ENCODE data around the gene TCIRG1.

The TCIRG1 gene

DNA sequence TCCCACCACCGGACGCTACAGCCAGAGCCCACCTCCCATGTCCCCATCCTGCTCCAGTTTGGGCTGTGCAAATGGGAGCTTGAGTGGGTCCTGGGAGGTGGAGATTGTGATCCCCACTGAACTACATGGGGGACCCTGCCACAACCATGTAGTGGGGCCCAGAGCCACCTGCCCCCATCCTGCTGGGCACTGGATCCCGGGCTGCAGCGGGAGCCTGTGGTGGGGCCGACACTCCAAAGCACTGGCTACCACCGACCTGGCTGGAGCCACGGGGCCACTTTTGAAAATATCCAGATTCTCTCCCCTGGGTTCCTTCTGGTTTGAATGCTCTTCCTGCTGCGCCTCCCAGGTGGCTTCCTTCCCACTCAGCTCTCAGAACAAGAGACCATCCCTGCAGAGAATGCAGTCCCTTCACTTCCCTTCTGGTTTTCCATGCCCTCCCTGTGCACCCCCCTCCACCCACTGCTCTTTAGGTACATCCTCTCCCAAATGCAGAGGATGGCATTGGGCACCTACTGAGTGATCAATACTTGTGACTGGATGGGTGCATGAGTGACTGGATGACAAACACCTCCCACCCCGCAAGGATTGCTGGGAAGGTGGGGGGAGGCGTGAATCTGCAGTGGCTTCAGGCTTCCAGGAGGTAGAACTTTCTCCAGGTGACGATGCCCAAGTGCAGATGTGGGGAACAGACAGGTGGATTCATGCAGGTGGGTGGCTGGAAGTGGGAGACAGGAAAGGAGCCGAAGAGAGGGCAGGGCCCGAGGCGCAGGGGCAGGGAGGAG, 34.1 kb upstream of the TCIRG1 start:
- DNase-seq: no peak

DNA sequence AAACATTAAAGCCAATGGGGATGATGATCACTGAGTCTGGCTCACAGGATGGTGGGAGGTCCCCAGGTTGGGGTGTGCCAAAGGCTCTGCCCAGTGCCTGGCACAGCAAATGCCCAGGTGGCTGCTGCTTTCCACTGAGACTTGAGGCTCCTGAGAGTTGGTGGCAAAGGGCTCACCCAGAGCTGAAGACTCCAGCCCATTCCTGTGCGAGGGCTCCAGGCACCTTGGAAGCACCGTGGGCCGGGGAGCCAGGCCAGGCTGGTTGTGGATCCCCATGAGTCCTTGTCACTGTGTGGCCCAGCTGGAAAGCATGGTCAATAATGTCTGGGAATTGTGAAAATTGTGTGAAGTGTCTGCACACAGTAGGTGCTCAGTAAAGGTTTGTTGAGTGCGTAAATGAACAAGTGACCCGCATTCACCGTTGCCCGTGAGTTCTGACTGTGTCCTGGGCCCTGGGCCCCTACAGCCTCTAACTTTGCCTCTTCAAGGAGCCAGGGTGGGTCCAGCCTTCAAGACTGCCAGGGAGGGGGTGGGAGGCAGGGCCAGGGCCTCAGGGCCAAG, 32.1 kb upstream of the TCIRG1 start:
- no peak for DNase-seq

DNA sequence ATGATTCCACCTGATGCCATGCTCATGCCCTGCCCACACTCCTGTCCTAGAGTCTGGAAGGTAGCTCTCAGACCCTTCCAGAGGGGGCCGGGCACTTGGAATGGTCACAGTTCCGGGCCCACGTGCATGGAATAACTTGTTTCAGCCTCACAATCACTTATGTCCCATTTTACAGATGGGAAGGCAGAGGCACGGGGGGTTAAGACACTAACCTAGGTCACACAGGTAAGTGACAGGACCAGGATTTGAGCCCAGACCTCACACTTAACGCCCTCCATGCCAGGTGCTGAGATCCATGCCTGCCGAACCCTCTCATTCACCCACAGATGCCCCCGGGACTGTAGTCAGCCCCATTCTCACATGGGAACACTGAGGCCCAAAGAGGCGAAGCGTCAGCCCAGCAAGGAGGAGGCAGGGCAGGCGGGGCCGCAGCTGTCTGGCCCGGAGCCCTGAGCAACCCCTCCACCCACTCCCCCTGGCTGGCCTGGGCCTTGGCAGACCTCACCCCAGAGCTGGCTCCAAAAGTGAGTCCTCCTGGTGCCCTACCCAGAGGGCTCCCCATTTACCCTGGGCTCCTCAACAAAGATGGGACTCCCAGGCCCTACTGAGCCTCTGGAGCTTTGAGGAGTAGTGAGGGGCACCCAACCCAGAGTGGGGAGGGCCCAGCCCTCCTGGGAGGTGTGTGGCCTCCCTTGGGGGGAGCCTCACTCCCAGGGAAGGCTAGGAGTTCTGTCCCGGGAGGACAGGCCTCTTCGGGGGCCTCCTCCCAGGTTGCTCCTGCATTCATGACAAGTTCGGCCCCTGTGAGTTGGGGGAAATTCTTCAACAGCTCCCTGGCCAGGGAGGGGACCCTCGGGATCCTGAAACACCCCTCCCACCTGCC, 31.1 kb upstream of the TCIRG1 start:
- DNase-seq: no peak

DNA sequence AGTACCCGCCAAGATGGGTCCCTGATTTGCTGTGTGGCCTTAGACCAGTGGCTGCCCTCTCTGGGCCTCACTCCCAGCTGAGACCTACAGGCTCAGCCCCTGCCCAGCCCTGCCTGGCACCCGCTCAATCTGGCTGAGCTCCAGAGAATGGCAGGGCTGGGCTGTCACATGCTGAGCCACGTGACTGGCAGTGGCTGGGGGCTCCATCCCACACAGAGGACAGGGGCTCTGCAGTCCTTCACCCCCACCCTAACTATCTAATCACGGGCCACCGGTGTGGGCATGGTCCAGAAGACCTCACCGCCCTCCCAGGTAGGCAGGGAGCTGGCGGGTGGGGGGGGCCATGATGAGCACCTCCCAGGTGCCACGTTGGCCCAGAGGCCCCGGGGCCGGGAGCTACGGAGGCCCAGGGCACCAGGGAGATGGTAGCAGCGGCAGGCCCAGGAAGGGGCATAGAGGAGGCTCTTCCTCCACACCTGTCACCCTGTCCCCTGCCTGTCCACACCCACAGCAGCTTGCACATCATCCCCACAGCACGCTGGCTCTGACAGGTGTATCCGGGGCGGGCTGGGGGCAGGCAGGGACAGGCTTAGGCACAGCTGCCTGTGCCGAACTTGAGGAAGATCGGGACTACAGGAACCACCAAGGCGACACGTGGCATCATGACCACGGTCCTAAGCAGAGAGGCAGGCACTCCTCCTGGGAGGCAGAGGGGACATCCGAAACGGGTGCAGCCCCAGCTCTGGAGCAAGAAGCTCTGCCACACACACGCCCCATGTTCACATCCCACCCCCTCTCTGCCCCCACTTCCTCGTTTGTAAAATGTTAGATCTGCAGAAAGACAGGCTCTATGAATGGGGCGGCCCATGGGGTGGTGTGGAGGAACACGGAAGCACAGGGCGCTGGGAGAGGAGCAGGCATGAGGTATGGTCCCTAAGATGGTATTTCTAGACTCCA, 30.2 kb upstream of the TCIRG1 start:
- peak; percentile 67 for DNase-seq

DNA sequence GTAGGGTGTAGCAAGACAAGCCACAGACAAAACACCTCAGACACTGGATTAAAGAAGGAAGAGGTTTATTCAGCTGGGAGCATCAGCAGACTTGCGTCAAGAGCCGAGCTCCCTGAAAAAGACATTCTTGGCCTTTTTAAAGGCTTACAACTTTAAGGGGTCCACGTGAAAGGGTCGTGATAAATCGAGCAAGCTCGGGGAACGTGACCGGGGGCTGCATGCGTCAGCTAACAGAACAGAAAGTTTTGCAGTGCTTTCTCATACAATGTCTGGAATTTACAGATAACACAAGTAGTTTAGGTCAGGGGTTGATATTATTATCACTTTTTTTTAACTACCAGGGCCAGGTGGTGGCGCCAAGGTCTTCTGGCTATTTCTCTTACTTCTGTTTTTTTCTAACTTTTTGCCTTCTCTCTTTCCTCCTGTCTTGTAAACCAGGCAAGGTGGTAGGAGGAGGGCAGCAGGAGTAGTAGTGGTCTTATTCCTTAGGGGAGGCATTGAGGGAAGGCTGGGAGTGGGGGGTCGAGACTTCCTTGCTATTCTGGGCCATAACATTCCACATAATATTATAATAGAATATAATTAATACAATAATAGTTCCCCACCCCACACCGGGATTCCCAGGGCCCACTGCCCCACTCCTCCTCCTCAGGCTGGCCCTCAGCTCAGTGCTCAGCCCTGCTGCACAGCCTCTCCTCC, 29.3 kb upstream of the TCIRG1 start:
- no peak for DNase-seq

DNA sequence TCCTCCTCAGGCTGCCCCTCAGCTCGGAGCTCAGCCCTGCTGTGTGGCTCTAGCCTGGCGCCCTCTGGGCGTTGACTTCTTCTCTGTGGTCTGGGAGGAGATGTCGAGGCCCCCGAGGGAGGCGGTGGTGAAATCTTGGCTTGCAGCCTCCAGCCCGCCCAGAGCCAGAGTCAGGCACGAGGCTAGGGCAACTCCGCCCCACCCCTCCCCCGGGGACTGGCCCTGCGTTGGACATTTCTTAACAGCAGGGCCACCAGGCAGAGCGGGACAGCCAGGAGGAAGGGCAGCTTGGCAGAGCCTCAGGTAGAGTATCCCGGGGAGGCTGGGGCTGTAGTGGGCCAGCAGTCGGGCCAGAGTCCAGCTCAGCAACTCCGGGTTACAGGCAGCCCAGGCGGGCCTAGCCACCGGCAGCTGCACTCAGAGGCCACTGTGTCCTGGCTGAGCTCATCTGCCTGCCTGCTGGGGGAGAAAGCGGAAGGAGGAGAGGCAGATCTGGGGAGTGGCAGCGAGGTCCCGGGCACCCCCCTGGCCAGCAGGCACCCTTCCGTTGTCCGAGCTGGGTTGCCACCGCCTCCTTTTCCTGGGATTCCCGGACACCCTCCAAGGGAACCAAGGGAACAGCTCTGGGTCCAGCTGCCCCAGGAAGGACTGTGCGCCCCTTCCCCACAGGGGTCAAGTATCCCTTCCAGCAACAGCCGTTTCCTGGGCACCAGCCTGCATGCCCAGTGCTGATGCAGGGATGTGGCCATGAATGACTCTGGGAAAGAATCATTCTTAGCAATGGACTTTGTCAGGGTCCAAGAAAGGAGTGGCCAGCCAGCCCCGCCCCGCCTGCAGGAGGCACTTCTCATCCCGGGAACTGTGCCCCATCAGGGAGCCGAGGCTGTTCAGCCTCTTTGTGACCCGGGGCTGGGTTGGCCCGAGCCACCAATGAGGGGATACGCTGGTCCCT, 28.5 kb upstream of the TCIRG1 start, which contains the start of gene ALDH3B1:
TSS of gene ALDH3B1 (plus strand) at position 238 of the 952 bp plus-strand sequence. CDS start 4,971 bp downstream, outside the sequence.
- DNase-seq: no peak

DNA sequence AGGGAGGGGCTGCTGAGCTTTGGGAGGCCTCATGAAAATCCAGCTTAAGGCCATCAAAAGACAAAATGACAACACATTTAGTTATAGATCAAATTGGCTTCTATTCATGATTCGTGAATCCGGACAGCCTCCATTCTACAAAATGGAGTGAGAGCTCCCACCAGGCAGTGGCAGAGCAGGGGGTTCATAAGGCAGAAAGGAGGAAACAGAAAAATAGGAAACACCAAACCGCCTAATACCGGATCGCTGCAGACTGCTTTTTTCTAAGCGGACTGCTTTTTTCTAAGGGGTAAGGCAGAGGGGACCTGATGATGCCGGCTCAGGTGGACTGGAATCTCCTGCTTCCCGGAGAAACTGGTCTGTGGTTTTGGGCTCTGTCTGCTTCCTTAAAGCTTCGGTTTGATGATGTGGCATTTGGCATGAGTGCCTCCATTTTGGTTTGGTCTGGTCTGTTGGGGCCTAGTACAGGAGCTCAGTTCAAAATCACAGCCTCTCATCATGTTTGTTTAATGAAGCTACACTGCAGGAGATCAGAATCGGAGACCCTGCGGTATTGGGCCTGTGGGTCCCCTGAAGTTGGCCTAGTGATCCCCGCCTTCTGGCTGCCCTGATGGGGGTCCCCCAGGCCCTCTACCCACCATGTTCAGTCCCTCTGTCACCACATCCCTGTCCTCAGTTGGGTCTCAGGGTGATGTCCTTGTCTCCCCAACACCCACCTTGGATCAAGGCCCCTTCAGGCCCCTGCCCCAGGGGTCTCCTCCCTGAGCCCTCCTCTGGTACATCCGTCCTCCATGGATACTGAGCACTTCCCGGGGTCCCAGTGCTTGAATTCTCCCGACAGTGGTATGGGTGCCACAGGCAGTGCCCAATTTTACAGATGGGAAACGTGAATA, 27.5 kb upstream of the TCIRG1 start:
- DNase-seq: no peak

DNA sequence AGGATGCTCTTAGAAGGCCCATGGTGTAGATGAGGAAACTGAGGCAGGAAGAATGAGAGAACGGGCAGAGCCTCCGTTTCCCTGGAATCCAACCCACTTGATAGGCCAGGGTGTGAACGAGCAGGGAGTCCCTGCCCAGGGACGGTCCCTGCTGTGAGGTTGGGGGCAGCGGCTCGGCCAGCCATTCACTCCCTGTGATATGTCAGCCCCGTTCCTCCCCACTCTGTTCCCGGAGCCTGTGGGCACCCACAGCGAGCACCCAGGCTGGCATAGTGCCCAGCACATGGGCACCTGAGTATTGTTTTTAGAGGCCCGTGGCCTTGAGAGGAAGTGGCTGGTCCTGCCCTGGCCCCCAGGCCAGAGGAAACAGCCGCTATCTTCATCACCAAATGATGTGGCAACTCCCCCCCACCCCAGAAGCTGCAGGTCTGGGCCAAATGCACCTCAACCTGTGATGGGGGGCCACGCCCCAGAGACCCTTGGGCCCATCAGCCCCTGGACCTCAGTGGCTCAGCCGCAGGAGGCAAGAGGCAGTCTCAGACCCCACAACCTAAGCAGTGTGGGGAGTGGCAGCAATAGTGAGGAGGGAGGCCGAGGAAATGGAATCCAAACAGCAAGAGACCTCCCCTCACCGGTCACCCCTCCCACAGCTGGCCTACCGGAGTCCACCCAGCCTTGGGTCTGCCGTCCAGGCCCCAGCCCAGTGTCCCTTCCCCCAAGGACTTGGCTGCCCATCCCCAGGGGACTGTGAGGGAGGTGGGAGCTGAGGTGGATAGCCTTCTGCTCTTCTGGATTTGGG, 26.6 kb upstream of the TCIRG1 start:
- DNase-seq: no peak

DNA sequence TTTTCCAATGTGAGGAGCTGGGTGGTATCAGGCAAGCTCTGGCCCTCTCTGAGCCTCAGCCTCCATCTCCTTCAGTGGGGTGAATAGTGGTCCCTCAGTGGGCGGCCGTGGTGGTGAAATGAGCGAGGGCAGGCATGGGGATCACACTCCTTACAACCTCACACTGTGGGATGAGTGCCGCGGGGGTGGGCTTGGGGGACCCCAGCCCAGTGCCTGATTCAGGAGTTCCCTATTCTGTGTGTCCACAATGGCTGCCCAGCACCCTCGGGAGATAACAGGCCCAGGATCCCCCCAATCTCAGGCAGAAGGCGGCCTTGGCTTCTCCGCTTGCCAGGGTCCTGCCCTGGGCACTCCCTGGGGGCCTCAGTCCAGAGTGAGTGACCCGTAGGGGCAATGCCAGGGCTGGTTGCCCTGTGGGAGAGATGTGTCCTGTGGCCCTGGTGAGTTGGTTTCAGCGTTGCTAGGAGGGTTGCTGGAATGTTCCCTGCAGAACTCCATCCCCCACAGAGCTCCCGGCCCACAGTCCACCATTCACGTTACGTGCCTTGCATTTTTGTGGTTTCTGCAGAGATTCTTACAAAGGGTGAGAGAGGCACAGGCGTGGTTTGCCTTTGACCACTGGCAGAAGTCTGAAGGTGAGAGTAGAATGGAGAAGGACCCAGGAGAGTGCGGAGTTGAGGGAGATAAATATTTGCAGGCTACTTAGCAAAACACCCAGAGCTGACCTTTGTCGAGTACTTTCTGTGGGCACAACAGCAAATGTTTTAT, 25.8 kb upstream of the TCIRG1 start:
- DNase-seq: no peak

DNA sequence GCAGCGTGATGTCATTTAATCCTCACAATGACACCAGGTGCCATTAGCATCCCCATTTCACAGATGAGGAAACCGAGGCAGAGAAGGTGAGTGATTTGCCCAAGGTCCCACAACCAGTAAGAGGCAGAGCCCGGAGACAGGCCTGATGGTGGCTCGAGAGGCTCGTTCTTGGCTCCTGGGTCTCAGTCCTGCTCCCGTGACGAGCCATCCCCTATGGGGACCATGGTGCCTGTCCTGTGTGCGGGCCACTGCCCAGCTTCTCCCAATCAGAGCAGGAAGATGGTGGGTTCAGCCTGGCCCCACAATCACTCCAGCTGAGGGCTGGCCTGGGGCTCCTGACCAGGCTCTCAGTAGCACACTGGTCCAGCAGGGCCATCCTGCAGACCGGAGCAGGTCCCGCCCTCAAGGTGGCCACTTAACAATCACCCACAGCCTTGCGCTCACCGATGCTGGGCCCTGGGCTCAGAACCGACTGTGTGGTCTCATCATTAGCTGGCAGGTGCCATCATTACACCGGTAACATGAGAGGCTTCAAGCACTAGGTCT, 25.1 kb upstream of the TCIRG1 start:
- DNase-seq: no peak

DNA sequence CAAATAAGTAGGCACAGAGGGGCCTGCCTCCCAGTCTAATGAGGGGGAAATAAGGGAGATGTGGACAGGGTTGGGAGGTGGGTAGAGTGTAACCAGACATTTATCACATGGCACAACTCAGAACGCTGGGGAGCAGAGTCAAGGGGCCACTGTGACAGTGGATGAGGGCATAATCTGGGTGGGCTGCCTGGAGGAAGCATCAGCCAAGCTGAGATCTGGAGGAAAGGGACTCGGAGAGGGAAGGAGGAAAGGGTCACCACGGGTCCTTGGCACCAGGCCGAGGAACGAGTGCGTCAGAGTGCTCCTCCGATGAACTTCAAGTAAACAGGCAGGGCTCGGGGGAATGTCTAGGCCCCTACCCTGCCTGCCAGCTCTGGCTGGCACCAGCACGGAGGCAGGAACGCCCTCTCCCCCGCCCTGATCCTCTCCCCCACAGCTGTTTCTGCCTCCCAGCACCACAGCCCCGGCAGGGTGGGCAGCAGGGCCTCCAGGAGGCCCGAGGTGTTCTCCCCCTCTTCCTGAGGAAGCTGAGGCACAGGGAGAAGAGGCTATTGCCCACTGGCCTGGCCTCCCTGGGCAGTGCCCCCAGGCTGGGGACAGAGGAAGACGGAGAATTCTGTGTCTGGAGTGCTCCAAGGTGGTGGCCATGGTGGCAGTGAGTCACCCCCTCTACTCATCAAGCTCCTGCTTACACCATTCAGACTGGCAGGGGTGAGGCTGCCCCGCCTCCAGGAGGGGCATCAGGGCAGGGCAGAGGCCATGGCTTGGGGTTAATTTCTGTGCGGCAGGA, 24.5 kb upstream of the TCIRG1 start:
- DNase-seq: no peak

DNA sequence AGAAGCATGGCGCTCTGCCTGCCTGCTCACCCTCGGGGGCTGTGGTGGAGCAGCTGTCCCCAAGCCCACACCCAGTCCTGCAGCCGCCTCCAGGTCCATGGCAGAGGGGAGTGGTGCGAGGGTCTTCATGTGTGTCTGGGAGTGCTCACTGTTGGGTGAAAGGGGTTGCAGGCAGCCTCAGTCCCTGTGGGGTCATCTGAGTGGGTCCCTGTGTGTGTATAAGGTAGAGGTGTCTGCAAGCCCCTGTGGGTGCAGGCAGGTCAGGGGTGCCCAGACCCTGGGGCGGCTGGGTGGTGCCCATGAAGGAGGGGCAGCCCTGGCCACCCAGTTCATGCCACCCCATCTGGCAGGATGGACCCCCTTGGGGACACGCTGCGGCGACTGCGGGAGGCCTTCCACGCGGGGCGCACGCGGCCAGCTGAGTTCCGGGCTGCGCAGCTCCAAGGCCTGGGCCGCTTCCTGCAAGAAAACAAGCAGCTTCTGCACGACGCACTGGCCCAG, 23.8 kb upstream of the TCIRG1 start:
- no peak for DNase-seq

DNA sequence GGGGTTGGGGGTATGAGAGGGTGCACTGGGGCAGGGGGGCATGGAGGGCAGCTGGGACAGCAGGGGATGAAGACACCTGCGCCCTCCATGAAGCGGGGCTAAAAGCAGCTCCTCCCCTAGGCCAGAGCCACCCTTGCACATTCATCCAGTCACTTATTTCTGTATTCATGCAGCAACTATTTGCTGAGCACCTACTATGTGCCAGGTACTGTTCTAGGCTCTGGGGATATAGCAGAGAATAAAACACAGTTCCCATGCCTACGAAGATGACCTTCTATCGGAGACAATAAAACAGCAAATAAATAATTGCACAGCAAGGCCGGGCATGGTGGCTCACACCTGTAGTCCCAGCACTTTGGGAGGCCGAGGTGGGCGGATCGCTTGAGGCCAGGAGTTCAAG, 23.4 kb upstream of the TCIRG1 start:
- no peak for DNase-seq

DNA sequence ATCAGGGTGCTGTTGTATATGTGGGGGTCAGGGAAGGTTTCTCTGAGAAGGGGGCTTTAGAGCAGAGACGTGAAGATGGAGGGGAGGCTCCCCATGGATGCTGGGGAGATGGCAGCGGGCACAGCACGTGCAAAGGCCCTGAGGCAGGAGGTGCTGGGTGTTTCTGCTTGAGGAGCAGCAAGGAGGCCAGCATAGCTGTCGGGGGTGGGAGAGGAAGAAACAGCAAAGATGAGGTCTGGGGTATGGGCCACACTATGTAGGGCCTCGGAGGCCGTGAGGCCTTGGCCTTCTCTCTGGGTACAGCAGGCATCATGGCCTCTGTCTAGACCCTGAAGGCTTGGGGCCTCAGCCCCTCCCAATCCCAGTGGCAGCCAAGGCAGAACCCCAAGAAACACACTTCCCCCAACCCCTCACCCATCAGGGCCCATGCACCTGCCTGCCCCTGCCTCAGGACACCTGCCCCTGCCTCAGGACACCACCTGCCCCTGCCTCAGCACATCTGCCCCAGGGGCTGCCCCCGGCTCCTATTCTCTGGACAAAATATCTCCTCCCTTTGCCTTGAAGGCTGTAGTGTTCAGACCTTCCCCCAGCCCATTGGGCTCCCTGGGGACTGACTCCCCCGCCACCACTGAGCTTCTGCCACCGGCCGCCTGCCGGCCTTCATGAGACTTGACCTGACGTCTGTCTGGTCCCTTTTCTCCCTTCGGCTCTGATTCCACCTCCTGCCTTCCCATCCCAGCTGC, 22.5 kb upstream of the TCIRG1 start:
- no peak for DNase-seq

DNA sequence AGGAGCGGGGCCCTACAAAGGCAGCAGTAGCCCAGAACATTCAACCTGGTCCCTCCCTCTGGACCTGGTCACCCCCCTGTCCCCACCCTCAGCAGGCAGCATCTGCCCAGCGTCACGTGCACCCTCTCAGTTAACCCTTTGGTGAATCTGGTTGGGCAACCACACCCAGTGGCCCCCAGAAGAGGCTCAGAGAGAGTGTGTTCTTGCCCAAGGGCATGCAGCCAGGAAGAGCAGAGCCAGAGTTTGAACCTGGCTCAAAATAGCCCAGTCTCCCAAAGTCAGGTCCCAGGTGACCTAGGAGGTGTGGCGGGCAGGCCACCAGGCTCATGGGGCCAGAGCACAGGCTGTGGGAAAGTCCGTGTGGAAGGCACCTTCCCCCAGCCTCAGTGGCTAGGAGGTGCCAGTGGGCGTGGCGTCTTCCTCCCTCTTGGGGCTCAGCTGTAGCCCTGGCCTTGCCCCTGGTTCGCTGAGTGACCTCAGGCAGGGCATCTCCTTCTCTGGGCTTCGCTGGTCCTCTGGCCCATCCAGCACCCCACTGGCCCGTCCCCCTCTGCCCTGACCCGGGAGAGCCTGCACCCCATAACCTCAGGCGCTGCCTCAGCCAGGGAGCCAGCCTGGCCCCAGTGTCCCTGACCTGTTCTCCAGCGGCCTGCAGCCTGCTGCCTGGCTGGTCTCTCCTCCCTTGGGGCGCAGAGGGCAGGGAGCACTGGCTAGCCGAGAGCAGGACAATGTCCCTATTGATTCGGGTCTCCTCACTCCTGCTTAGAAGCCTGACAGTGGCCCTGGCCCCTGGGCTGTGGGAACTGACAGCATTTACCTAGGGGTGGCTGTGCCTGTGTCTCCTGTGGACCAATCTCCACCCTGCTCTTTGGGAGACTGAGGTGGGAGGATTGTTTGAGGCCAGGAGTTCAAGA, 21.7 kb upstream of the TCIRG1 start:
- no peak for DNase-seq

Data from NCI-H1105 treated with DMSO at 0.1 percent for 48 hours (cell line).